NCI-H1930 (cell line): ENCODE results near the gene CPOX.
"Not testable (repeated sequence)": the region's sequence is repeated elsewhere in the genome, so short reads cannot be mapped to it uniquely, and the experiment has no call there.

Source experiments
- DNase-seq, 2 experiments: peaks; one replicate each; lab custom pipeline; 2025; lab: John Stamatoyannopoulos, UW

The CPOX gene

DNA sequence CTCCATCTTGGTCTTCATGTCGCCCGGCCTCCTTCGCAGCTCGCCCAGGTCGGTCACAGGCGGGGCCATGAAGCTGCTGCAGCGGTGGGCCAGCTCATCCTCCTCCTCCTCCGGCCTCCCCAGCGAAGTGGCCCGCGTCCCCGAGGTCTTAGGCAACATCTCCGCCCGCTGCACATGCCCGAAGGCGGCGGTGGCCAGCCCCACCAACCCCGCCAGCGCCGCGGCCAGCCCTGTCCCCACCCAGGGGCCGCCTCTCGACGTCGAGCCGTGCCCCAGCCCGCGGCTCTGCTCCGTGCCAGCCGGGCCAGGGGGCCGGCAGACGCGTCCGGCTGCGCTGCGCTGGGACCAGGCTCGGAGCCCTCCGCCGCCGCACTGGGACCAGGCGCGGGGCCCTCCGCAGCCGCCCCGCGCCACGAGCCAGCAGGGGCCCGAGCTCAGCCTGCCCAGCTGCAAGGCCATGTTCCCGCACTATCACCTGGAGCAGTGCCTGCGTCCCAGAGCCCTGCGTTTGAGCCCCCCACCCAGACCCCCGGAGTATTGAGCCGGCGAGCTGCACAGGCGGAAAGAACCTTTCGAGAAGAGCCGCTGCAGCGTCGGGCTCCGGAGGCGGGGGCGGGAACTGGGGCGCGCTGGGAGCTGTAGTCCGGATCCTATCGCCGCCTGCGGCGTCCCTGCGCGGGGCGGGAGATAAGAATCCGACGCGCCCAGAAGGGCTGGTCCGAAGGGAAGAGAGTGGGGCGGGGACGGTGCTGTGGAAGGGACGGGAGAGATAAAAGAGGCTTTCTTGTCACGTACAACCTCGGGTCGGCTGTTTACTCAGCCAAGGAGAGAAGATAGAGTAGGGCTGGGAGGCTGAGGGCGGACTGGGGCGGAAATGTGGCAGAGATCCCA lies at the start of gene CPOX:
CPOX (minus strand) TSS at position 566 of the 891 bp plus-strand sequence; CDS start at position 459, 107 bp downstream.
- peak; percentile 55 to 62 for DNase-seq

GRCh38 chr3:98642769-98643168 lies 49.4 kb upstream of the CPOX start:
- DNase-seq = not testable (repeated sequence)

GRCh38 chr3:98641756-98642155 lies 48.3 kb upstream of the CPOX start:
- not testable (repeated sequence) for DNase-seq

DNA sequence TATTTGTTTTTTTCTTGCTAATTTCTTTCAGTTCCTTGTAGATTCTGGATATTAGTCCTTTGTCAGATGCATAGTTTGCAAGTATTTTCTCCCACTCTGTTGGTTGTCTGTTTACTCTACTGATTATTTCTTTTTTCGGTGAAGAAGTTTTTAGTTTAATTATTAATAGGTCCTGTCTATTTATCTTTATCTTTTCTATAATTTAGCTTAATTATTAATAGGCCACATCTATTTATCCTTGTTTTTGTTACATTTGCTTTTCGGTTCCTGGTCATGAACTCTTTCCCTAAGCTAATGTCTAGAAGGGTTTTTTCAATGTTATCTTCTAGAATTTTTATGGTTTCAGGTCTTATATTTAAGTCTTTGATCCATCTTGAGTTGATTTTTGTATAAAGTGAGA lies 45.1 kb upstream of the CPOX start:
- not testable (repeated sequence) for DNase-seq

GRCh38 chr3:98630416-98630815 lies 37.0 kb upstream of the CPOX start:
- no peak for DNase-seq

GRCh38 chr3:98628317-98628716 lies 34.9 kb upstream of the CPOX start:
- no peak for DNase-seq

DNA sequence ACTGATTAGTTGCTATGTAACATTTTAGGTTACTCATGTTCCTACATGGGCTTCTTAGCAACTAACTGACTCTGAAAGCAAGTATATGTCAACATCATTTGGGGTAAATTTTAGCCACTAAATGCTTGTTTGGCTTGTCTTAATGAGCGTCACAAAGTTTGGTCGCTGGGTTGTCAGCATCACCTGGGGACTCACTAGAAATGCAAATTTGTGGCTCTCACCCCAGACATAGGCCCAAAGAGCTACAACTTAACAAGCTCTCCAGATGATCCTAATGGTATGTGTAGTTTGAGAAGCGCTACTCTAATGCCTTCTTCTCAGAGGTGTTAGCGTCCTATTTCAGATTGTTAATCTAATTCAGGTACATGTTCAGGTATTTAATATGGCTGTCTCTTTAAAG lies 32.7 kb upstream of the CPOX start:
- no peak for DNase-seq

- no peak for DNase-seq
Observed at GRCh38 chr3:98623572-98624280, 30.3 kb upstream of the CPOX start.

DNA sequence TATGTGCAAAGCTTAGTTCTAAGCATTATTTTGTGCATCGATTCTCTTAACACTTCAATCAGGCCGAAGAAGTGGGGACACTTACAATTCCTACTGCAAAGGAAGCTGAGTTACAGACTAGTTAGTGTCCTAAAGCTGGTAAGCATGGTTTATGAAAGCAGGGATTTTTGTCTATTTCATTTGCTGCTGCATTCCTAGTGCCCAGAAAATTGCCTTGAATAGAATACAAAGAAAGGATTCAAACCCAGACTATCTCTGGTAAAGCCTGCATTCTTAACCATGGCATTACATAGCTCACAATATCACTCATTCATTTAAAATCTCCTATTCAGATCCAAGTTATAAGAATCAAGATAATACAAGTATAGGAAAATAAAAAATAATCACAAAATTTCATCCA lies 24.4 kb upstream of the CPOX start:
- no peak for DNase-seq

- no peak for DNase-seq
Observed at GRCh38 chr3:98613616-98614015, 20.2 kb upstream of the CPOX start.

- no peak for DNase-seq
Observed at GRCh38 chr3:98612996-98613517, 19.6 kb upstream of the CPOX start.

DNA sequence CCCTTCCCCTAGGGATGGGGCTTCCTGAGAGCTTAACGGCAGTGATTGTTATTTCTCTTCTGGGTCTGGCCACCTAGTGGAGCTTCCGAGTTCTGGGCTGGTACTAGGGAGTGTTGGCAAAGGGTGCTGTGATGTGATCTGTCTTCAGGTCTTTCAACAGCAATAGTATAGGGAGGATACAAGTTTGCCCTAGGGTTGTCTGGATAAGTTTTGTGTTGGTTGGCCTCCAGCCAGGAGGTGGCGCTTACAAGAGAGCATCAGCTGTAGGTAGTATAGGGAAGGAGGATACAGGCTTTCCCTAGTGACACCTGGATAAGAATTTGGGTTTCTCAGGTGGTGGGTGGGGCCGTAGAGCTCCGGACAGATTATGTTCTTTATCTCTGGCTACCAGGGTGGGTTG lies 19.2 kb upstream of the CPOX start:
- no peak for DNase-seq

GRCh38 chr3:98608029-98608428 lies 14.6 kb upstream of the CPOX start:
- DNase-seq = no peak

DNA sequence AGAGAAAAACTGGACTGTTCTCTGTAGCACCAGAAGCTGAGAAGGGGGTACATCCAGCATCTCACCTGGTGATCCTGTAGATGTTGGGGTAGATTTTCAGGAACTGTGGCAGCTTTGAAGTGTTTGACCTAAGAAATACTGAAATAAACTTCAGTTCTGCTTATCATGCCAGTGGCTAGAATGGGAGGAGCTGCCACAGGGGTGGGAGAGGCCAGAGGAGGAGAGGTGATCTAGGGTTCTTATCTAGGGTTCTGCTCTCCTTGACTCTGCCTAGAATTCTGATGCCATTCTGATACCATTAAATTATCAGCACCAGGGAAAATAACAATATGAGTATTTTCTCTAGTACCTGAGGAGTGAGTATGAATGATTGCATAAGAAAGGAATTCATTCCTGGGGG lies 10.2 kb upstream of the CPOX start:
- DNase-seq = no peak

GRCh38 chr3:98602078-98602678 lies 8.8 kb upstream of the CPOX start:
- peak in 1 of 2 experiments; percentile 4 for DNase-seq

DNA sequence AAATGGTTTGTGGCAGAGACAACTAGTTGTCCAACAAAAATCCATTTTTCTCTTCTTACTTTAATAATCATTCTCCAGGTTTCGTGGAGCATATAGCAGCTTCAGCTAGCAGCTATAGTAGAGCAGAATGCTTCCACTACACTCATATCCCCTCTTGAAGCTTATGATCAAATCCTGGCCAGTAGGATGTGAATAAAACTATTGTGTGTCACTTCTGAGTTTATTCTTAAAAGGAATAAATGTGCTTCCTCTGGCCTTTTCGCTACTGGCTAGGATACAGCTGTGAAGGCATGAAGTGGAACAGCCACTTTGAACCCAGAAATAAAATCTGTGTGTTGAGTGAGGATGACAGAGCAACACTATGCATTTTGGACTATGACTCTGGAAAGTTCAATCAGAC lies 7.8 kb upstream of the CPOX start:
- DNase-seq = no peak

DNA sequence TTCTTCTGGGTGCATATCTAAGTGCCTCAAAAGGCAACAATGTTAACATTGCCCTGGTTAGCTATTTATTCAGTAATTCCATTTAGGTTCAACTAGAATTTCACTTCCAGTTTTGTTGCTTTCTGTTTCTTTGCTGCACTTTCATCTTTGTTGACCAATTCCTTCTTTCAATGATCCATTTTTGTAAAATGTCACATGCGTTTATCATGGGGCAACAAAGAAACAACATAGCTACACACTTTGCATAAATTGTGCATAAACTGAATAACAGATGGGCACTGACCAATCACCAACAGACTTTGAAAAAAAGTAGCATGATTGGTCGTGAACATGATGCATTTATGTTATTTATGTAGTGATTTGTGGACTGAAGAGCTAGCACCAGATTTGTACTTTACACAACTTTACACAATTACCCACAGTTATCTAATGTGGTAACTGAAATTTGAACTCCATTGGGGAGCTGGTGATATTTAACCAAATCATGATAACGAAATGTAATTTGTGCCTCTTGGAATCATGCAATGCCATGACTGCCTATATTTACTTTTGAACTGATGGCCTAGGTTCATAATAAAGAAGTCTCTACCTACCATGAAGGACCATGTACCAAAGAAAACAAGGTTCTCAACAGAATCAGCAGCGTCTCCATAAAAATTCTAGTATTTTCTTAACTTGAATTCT lies 7.1 kb upstream of the CPOX start:
- no peak for DNase-seq

- DNase-seq = no peak
Observed at GRCh38 chr3:98599647-98600411, 6.4 kb upstream of the CPOX start.

GRCh38 chr3:98598492-98598891 lies 5.1 kb upstream of the CPOX start:
- DNase-seq = no peak

GRCh38 chr3:98596541-98597500 lies 3.4 kb upstream of the CPOX start:
- DNase-seq = no peak
